NK-92 treated with Interleukin-12 subunit alpha and Interleukin-12 subunit beta, amount 100 ng/mL, for 24 hours (cell line): ENCODE measurements around the gene POU2AF1.

Experiments
- DNase-seq: peaks from one replicate; lab custom pipeline; 2025; lab: John Stamatoyannopoulos, UW

Gene POU2AF1

GRCh38 chr11:111310723-111311122 lies 68.4 kb downstream of the POU2AF1 start:
- no peak for DNase-seq

DNA sequence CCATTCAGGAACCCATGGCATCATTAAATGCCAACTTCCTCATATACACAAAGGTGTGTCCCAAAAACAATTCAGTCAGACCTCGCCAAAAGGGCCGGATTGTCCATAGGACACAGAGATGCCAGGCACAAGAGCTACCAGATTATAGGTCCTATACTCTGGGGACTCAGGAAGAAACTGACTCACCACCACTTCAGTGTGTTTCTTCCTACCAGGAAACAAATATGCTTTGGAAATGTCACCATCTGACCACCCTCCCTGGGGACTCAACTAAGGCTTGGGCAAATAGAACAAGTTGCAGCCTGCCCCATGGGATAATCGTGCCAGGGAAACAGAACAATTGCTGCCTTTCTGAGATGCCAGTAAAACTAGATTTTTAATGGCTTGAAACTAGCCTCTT lies 69.0 kb downstream of the POU2AF1 start:
- no peak for DNase-seq

- no peak for DNase-seq
Measured at GRCh38 chr11:111309215-111309915, 69.7 kb downstream of the POU2AF1 start.

GRCh38 chr11:111308140-111308539 lies 70.9 kb downstream of the POU2AF1 start:
- DNase-seq, result no peak

GRCh38 chr11:111307472-111308108 lies 71.5 kb downstream of the POU2AF1 start:
- no peak for DNase-seq

GRCh38 chr11:111306321-111306720 lies 72.8 kb downstream of the POU2AF1 start:
- DNase-seq, result no peak

DNA sequence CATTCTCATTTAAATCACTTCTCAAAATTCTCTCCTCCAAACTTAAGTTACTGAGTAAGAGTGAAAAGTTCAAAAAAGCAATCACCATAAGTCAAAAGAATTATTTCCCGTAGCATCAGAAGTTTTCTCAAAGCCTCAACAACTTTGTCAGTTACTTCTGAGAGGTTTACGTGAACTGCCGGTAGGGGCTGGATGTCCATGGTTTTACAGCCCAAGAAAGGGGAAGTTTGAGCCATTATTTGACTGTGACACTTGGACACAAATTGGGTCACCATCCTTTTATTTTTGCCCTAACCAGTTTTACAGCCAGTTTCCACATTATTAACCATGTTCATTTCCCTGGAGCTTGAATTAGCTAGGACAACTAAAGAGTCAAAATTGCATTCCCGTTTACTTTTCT lies 73.2 kb downstream of the POU2AF1 start:
- no peak for DNase-seq

DNA sequence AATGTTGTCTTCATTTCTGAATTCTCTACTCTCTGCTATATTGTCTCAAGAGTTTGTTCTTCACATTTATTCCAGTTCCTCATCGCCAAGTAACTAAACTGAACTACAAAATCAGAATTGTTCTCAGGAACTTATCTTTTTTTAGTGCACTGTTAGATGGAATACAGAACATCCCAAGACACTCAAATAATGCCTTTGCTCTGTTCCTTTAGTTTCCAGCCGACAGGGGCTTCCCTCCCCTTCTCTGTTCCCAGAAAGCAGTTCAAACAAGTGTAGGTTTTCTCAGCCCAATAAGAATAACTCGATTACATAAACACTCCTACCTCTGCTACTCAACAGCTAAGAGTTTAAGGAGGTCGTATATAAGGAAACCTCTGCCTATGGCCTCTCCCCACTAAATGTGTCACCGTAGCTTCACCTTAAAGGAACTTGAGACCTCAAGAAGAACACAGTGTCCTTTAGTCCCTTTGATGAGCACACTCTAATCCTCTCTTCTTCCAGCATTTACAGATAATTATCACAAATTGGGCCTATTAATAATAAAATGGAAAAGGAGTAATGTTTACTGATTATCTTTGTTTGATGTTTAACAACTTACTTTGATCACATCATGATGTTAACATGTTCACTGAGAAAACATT lies 73.8 kb downstream of the POU2AF1 start:
- no peak for DNase-seq

DNA sequence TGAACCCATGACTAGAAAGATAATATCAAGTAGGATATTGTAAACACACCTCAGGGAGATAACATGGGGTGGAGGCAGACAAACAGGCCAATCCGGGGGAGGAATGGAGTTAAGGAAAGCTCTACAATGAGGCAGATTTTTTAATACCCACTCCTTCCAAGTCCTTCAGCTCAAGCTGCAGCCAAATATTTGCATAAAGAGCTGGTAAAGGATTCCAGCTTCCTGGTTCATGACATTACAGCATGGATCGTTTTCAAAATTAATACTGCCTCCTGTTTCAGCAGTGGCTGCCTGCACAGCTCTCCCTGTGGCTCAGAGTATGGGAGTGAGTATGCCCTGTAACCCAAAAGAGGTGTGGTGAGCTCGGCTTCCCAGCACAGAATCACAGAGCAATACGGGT lies 75.6 kb downstream of the POU2AF1 start:
- no peak for DNase-seq

DNA sequence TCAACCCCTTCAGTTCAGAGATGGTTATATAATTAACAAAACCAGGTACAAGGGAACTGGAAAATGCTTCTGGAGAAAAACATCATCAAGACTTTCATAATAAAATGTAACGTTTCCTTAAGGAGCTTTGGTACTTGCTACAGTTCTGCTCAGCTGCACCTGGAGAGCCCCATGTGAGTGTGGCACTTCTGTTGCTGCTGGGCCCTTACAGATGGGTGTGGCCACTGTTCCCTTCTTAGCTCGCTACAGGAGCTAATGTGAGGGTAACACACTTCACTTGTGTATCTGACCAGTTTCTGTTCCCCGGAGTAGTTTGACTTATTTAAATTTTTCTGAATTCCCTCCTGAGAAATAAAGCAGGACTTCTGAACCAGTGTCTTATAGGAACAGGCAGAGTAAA lies 76.8 kb downstream of the POU2AF1 start:
- DNase-seq, result no peak
